ENCODE measurements around the gene NFYC. TPM values are rescaled to one million over a fixed set of nuclear protein-coding genes. Genes with fewer than 3 reads are reported as not detected.

Gene NFYC
- total RNA-seq, 1 donor from 2014 or later, result 57.0 TPM

DNA sequence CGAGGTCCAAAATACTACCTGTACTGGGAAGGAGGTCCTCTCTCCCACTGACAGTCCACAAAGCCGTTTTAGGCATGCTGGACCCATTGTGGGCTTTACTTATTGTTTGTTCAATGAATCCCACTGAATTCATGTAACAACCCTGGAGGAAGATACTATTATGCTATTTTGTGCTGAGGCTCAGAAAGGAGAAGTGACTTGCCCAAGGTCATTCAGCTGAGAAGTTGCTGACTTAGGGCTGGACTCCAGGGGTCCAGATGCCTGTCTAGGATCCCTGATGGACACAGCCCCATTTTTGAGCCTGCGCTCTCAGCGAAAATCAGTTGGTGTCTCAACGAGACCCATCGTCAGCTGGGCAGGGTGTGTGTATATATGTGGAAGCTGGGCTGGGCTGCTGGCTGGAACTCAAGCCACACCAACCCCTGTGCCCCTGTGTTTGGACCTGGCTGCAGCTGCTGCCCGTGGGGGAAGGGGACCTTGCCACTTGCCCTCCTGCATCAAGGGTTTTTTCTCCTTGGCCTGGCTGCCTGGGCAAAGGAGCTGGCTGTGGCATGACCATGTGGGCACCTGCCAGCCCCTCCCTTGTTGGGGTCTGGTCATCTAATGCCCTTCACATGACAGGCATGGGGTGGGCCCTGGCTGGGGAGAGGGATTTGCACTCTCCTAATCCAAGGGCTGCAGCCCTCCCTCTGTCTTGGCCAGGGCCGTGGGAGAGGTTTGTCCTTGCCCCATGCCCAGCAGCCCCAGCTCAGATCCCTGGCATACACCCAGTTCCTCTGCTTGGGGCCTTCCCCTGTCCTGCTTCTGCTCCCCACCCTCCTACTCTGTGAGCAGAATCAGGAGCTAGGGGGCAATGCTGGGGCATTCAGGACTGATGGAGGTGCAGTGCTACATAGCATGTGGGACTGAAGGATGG, 107.1 kb downstream of the NFYC start:
- DNase-seq (ENCODE audit: low spot score), result no peak

DNA sequence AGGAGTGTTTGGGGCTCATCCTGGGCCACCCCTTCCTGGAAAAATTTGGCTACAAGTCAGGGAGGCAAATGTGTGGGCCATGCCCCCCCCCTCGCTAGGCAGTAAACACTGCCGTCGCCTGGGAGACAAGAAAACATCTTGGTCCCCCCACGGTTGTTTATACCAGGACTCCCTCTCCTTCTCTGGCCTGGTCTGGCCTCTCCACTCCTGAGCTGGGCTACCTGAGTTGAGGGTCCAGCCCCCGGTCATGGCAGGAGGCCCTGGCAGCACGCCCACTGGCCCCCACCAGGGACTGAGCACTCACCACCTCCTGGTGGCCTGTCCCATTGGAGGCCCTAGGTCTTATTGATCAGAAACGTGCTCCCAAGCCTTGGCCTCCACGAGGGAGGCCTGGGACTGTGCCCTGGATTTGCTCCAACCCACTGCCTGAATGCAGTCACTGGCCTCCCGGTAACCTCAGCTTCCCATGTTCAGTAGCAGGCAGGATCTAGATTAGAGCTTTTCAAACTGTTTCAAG, 107.9 kb downstream of the NFYC start:
- peak; percentile 53 for DNase-seq (ENCODE audit: low spot score)

DNA sequence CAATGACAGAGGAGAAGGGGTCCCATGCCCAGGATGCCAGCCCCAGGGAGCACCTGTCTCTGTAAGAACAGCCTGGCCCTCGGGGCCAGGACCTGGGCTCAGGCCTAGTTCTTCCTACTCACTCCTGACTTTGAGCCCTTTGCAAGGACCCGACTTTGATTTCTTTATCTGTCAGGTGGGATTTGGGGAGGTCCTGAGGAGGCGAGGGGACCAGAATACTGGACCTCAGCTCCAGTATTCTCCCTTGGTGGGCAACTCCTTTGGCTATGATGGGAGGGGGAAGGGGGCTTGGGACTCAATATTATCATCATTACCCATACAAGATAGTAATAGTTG, 110.2 kb downstream of the NFYC start:
- DNase-seq (ENCODE audit: low spot score), result no peak

DNA sequence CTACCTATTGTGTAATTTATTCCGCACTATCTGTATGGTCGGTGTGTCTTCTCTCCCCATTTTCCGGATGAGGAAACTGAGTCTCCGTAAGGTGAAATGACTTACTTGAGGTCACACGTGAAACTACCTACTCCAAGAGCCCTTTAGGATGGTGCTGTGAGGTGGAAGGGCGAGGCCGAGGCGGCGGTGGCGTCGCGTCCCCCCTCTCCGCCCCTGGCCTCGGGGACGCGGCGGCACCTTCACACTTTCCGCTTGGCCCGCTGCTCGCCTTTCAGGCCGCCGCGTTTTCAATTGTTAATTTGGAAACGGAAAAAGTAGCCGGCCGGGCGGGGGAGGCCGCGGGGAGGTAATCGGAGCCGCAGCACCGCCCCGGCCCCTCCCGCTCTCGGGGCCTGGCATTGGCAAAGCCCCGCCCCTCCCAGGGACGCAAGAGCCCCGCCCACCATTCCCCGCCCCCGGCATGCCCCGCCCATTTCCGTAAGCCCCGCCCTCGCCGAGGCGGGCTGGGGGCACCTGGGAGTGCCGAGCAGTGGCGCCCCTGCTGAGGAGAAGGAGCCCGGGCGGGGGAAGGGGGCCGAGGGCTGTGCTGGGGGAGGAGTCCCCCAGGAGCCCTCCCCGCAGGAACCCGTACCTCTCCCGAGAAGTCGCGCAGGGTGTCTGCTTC, 110.7 kb downstream of the NFYC start:
- peak; percentile 82 for DNase-seq (ENCODE audit: low spot score)

DNA sequence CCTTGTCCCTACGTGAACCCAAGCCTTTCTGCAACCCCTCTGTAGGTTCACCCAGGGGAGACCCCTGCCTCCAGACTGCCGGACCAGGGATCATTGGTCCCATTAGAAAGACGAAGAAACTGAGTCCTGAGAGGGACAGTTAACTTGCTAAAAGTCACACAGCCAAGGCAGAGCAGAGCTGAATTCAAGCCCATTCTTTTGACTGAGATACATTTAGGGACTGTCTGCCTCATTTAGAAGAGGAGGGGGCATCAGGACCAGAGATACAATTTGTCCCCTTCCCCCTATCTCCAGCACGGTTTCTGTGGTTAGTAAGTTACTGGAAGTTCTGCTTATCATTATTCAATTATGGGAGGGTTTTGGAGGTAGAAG, 111.2 kb downstream of the NFYC start:
- DNase-seq (ENCODE audit: low spot score), result no peak

DNA sequence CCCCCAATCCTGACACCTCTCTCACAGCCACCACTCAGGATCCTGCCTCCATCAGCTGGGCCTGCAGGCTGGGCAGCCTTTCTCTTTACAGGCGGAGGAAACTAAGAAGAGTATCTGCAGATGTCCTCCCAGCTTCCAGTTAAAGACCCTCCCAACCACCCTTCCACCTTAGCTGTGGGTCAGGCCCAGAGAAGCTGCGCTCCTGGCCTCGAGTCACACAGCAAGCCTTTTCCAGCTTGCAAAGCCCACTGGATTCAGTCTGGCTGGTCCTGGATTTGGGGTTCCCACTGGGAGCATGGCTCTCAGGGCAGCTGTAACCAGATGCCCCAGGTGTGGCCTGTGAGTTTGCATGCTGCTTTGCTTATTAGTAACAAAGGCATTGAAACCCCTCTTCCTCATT, 111.9 kb downstream of the NFYC start:
- DNase-seq (ENCODE audit: low spot score), result no peak

DNA sequence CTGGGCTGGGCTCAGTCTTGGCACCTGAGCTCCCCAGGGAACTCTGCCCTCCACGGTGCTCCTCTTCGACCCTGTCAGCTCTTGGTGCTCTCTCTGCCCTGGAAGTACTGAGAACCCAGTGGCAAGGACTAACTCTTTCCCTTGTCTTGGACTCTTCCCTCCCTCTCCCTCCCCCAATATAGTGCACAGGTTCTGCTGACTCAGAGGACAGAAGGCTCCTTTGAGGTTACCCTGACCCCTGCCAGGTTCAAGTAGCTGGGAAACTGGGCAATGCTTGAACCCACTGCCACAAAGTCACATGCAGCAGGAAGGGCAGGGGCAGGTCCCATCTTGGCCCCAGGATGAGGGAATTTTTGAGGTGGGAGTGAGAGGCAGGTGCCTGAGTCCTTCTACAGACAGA, 112.4 kb downstream of the NFYC start:
- no peak for DNase-seq (ENCODE audit: low spot score)

DNA sequence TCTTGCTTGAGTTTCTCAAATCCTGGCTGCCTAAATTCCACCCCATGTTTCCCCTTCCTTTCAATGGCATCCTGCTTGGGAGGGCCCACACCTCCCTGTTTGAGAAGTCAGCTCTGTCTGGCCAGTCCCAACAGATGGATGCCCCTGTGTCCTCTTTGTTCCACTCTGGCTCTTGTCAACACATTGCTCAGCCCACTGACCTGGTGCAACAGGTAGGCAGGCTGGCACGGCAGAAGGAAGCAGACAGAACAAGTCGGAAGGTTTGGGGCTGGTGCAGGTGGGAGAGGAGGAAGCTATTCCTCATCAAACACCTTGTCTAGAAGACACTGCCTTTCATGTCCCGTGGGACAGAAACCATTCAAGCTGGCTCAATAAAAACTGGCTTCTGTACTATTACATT, 114.7 kb downstream of the NFYC start:
- DNase-seq (ENCODE audit: low spot score), result no peak

DNA sequence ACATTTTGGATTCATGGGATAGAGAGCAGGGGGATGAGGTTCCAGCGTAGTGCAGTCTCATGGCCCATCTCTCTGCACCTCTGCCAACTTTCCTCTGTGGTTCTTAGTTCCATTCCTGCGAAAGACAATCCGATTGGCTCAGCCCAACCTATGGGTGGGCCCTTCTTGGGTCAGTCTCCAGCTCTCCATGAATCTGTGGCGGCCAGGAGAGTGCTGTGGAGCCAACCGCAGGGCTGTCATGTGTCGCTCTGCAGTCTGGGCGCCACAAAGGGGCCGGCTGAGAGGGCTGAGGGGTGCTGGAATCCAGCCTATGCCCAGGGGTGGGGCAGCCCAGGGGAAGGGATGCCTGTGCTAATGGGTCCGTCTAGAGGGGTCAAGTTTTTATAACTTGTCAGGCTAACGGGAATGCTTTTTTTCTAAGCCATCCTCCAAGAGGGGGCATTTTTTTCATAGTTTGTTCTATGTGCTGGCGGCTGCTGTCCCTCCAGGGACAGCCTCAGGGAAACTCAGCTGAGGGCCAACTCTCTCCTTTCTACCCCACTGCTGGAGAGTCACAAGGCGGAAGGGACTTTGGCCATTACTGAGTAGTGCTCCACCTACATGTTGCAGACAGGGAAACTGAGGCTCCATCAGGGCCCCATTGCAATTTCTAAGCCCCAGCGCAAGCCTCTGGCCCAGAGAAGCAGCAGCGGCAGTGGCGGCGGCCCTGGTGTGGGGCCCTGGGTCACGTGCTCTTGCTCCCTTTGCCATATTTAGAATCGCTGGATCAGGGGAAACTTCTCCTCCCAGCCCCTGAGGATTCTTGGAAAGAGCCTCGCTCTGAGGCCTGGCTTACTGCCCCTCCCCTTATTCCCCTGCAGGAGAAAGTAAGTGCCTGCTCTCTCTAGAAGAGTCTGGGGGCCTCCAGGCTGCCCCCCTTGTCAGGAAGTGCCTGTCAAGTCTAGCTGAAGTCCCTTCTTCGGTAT, 115.5 kb downstream of the NFYC start:
- DNase-seq (ENCODE audit: low spot score), result peak; percentile 41

DNA sequence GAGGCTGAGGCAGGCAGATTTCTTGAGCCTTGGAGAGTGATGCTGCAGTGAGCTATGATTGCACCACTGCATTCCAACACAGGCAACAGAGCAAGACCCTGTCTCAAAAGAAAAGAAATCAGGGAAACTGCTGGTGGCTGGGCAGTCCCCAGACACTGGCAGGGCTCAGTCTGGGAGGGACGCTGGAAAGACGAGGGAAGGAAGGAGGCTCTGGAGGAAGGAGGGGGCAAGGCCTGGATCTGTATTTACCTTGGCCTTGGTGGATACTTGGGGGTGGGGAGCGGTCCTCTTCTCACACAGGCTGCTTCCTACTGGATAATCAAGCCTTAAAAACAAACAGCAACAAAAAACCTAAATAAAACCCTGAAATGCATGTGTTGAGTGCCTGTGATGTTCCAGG, 116.5 kb downstream of the NFYC start:
- no peak for DNase-seq (ENCODE audit: low spot score)

DNA sequence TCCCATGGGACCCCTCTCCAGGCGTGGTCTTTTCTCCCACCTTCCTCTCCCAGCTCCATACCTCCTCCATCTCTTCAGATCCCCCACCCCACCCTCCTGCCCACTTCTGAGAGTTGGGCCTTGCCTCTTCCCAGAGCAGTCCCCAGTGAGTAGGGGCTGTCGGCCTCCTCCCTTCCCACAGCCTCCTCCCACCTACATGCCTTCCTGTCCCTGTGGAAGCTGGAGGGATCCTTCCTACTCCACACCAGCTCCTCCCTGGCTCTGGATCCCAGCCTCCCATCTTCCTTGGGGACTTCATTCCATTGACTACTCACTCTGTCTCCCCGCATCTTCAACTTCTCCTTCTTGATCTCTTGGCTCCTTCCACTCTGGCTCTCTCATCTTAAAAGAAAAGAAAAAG, 116.9 kb downstream of the NFYC start:
- no peak for DNase-seq (ENCODE audit: low spot score)

DNA sequence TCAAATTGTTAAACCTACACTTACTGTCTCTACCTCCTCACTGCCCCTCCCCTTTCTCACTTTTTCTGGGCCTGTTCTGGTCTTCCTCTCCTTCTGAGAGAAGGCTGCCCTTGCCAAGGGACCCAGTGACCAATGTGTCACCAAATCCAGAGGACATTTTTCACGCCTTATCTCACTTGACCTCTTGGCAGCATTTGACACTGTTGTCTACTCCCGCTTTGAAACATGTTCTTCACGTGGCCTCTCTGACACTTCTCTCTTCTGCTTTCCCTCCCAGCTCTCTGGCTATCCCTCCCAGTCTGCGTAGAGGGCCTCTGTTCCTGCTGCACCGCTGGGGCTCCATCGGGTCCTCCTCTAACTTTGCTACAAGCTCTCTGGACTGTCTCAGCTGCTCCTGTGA, 117.4 kb downstream of the NFYC start:
- DNase-seq (ENCODE audit: low spot score), result no peak

DNA sequence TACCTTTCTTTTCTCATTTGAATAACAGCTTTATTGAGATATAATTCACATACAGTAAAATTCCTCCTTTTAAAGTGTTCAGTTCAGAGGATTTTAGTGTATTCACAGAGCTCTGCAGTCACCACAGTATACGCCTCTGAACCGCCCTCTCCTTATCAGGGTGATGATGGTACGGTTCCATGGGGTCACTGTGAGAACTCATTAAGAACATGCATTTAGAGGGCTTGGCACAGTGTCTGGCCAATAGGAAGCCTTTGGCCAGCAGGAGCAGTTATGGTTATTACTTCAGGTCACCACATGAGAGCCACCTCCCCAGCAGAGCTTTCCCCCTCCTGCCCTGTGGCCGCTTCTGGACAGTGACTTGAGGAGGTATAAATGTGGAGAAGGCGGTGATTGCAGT, 119.4 kb downstream of the NFYC start:
- DNase-seq (ENCODE audit: low spot score), result no peak

DNA sequence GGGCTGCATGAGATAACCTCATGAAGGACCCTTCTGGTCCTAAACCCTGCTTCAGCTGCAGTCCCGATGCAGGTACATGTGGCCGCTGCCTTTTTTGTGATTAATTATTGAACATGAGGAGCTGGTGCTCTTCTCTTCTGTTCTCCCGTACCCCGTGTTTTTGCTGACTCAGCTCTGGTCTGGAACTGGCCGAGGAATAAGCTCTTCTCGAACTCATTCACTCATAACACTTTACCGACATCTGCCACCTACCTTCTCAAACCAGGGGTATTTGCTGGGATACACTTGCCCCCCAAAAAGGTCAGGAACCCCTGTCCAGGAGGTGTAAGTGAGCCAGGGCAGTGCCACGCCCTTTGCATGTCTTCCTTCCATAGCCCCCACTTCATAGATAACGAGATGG, 123.9 kb downstream of the NFYC start:
- no peak for DNase-seq (ENCODE audit: low spot score)

DNA sequence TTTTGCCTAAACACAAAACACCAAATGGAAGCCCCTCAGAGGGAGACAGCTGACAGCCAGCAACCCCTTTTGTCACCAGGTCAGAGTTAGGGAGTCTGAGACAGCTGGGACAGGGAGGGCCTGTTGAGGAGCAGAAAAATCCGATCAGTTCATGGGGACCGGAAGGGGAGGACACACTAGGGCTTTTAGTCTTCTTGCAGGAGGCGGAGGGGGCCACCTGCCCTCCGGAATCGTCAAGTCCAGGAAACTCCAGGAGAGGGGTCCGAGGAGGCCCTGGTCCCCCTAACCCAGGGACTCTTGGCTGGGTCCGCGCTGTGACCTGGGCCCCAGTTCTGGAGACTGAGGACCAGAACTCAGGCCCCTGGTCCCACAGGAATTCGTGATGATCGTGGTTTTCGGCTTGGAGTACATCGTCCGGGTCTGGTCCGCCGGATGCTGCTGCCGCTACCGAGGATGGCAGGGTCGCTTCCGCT, 126.3 kb downstream of the NFYC start:
- no peak for DNase-seq (ENCODE audit: low spot score)

DNA sequence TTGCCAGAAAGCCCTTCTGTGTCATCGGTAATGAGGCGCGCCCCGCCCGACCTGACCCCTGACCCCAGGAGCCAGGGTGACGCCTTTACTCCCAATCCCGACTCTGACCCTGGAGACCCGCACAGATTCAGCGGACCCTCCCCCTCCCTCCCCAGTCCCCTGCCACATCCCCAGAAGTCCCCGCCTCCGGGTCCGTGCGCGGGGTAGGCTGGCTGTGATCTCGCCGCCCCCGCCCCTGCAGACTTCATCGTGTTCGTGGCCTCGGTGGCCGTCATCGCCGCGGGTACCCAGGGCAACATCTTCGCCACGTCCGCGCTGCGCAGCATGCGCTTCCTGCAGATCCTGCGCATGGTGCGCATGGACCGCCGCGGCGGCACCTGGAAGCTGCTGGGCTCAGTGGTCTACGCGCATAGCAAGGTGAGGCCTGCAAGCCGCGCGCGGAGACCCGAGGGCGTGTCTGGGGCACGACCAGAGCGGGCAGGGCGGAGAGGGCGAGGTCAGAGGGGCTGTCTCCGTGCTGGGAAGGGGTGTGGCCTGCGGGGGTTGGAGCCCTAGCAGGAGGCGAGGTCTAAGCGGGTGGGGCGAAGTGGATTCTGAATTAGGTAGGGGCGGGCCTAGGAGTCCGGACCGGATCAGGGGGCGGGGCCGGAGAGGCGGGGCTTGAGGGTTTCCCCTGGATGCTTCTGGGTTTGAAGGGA, 126.9 kb downstream of the NFYC start:
- peak; percentile 58 for DNase-seq (ENCODE audit: low spot score)

DNA sequence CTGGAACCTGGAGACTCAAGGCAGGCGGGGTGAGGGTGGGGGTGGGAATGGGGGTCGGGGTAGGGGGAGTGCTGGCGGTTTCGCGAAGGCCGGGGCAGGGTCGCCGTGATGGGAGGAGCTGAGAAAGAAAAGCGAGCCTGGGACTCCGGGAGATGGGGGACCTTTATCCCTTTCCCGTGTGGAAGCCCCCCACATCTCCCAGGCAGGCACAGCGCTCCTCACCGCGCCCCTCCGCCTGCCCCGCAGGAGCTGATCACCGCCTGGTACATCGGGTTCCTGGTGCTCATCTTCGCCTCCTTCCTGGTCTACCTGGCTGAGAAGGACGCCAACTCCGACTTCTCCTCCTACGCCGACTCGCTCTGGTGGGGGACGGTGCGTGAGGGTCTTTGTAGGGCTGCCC, 127.6 kb downstream of the NFYC start:
- DNase-seq (ENCODE audit: low spot score), result no peak

DNA sequence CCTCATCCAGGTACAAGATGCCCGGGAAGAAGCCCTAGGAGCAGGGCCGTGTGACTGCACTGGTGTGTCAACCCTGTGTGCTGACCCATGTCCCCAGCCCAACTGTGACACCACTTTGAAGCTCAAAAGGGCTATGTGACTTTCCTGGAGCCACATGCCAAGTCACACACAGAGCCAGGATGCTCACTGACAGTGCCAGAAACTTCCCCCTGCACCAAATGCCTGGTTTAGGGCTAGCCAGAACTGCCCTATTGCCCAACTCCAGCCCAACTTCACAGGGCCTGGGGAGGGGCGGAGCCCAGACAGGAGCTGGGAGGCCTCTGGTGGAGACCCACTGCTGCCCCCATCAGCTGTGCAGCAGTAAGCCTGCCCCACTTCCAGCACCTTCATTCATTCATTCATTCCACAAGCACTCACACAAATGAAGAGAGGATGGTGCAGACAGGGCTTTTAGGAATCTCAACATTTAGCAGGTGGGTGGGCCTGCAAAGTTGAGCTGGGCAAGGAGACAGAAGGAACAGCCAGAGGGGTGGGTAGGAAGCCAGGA, 128.8 kb downstream of the NFYC start:
- no peak for DNase-seq (ENCODE audit: low spot score)
